Coronary artery (tissue), 2 donors: ENCODE data around the gene ADGRD1.
A peak's percentile ranks its signal among the peaks of the same experiment; 100 is the strongest.

Experiments
- DNase-seq: peaks from one replicate; pipeline ENCODE4 v3.0.0-alpha.2; 2017; ENCODE audit warnings: low spot score
- H3K27ac ChIP-seq, 2 donors: fragments of 200-600 bp; sonication (generic); one replicate each; pipeline ENCODE4 v1.5.1; 2016 to 2019
- H3K4me3 ChIP-seq: fragments of 200-600 bp; sonication (generic); 2 replicates; pipeline ENCODE4 v1.5.1; 2016; ENCODE audit warnings: mild to moderate bottlenecking, moderate library complexity
- CTCF ChIP-seq: fragments of 200-600 bp; sonication (generic); IDR thresholded peaks from one replicate; pipeline ENCODE4 v1.5.1; 2019; ENCODE audit warnings: antibody characterized with exemption

The ADGRD1 gene

GRCh38 chr12:131188131-131189050, 234.7 kb downstream of the ADGRD1 start:
- Histone ChIP-seq H3K27ac (no peak overlapping the region), H3K4me3 (no peak overlapping the region)
- TF ChIP-seq CTCF, result no peak
- DNase-seq, result peak; percentile 46

GRCh38 chr12:131189781-131190180, 236.1 kb downstream of the ADGRD1 start:
- no peak overlapping the region for H3K4me3 ChIP-seq
- no peak overlapping the region for H3K27ac ChIP-seq
- no peak for TF ChIP-seq CTCF
- peak; percentile 43 for DNase-seq

- no peak overlapping the region for H3K4me3 ChIP-seq
- no peak for DNase-seq
- H3K27ac ChIP-seq, result no peak overlapping the region
- TF ChIP-seq CTCF, result no peak
These were observed 237.3 kb downstream of the ADGRD1 start for GRCh38 chr12:131190965-131191364.
